IPS-NIHi7 (cell line): ENCODE data around the gene FILIP1L.

Experiments
- DNase-seq: peaks from one replicate; pipeline ENCODE4 v3.0.0; 2012; ENCODE audit warnings: mixed read lengths; ENCODE audit errors: extremely low spot score

The FILIP1L gene

DNA sequence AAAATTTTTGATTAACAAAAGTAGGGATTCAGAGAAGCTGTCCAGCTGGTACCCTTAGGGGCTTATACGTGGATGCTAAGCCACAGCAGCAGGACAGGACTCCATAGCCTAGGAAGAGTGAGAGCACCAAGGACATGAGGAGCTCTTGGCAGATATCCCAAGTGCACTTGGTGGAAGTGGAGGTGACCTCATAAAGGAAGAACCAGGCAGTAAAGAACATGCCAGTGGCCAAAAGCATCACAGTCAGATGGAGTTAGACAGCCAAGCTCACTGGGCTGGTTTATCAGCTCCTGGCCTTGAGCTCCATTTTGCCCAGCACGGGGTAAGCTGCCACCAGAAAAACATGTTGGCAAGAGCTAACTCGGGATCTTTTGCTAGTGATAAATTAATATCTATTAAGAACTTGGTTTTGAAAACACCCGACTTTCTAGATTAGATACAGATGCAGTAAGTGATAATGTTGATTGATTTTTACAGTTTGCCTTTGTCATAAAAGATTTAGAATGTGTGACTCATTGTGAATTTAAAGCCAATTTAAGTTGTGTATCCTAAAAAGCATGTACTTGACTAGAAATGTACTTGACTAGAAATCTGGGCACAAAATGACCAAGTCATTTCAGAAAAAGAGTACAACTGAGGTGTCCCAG, 188.6 kb downstream of the FILIP1L start:
- no peak for DNase-seq

DNA sequence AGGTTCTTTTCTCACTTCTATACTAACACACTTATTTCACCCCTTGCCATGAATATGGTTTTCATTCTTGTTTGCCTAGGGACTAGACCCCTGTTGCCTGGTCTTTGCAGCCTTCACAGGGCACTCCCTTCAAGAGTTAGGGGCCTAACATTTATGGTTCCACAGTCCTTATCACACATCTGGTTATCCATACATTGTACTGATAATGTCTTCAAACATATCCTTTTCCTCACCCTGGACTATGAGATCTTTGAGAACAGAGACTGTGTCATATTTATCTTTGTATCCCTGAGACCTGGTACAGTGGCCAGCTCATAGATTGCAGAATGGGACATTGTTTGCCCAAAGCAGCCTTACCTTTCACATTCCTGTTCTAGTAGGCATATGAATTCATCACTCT, 190.4 kb downstream of the FILIP1L start:
- no peak for DNase-seq

DNA sequence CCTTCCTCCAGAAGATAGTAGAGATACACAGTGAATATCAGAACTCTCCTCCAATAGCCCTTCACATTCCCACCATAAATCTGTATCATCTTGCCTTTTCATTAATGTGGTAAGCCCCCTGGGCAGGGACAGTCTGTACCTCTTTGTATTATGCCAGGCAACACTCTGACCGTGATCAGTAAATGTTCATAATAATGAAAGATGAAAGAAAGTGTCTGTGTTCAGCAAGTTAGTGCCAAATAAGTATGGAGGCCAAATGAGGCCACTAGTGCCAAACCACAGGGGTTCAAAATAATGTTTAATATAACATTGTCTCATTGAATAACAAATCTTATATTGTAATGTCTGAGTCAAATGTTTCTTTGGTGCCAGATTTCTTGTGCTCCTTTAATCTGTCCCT, 192.3 kb downstream of the FILIP1L start:
- DNase-seq, result no peak

DNA sequence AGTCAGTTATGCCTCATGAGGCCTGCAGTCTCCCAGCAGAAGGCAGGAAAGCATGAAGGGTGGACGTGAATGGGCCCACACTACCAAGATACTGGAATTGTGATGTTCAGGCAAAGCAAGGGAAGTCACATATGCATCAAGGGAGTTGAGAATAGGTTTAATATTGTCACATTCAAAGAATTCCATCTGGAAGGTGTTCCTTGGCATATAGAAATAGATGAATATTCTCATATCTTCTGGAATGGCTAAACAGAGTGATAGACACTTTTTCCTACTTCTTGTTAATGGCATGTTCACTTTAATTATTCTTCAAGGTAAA, 193.0 kb downstream of the FILIP1L start:
- DNase-seq, result no peak

DNA sequence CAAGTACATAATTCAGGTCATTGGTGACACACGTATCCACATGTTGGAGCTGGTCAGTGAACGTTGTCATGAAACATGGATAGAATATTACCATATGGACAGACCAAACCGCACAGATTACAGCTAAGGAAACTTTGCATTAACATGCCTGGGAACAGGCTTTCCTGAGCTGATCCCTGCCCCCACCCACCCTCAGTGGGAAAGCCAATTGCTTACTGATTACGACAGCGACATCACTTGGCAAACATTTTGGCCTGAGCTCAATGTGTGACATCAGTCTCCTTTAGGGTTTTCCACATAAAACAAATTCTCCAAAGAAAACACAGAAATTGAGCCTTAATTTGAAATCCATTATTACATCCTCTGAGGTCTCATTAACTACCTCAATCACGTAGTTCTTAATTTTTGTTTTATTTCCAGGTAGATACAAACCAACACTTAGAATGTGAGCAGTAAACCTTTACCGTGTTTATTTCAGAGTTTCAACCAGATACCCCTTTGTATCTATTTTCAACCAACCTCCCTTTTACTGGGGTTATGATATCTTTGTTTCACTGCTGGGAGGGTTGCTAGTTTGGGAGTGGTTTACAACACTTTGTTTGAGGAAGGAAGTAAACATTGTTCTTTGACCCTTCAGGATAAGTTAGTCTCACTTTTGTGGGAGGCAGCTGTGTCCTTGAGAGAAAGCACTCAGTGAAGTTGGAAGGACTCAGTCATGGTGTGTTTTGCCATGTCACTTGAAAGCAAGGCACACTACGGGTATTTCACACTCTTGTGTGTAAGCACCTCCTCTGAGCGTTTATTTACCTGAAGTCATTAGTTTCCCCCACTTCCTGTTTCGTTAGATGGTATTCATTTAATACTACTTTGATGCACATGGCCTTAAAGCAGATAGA, 193.6 kb downstream of the FILIP1L start:
- peak; percentile 52 for DNase-seq

DNA sequence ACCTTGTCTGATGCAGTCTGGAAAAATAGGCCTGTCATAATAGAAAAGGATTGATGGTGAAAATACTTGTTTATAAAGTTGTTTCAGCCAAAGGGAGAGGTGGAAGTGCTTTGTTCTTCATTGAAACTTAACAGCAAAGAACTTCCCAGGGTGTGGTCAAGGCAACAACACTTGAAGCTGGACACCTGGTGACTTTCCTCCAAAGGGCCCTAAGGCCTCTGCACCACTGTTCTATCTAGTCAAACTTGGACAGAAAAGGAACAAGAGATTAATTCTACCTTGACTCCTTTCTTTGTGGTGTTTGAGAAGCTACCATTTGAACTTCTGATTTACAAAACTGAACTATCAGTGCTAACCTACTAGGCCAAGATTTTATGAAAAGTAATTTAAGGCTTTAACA, 194.6 kb downstream of the FILIP1L start:
- DNase-seq, result no peak

DNA sequence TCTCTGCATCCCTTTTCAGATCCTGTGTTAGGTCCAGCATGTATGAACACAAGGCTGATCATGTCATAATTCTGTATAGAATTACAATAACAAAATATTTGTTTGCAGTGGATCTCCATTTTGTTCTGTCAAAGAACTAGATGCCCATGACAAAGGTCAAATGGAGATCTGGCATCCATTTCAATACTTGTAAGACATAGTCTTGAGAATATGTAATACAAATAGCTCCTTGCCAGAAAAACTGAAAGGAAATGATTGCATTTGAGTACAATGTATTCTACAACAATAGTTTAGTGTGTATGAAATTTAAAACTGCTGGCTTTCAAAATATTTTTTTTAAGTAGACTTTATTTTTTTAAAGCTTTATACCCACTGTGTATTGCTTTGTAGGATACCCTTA, 195.6 kb downstream of the FILIP1L start:
- no peak for DNase-seq

DNA sequence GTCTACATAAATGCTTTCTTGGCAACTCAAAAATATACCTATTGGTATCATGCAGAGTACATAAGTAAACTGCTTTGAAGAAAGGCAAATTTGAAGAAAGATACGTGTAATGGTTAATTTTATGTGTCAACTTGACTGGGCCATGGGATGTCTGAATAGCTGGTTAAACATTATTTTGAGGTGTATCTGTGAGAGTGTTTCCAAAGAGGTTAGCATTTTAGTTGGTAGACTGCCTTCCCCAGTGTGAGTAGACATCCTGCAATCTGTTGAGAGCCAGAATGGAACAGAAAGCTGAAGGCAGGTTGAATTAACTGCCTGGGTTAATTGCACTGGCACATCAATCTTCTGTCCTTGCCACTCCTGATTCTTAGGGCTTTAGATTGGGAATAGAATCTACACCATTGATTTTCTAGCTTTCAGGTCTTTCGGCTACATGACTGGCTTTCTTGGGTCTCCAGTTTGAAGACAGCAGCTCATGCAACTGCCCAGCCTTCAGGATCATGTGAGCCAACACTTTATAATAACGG, 198.3 kb downstream of the FILIP1L start:
- no peak for DNase-seq

DNA sequence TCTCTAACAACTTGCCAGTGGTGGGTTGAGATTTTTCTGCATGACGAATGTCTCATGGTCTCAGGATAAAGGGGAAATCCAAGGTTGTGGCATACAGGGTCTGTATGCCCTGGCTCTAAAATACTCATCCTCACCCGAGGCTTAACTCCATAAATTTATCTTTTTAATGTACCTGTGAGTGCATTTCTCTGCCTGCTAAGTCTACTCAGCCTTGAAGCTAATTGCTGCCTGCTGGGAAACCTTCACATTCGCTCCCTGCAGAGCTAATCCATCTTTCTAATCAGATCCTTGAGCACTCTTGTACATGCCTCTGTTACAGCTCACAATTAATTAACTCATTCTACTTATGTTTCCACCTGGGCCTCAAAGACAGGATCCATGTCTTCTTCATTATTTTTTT, 202.9 kb downstream of the FILIP1L start:
- no peak for DNase-seq

DNA sequence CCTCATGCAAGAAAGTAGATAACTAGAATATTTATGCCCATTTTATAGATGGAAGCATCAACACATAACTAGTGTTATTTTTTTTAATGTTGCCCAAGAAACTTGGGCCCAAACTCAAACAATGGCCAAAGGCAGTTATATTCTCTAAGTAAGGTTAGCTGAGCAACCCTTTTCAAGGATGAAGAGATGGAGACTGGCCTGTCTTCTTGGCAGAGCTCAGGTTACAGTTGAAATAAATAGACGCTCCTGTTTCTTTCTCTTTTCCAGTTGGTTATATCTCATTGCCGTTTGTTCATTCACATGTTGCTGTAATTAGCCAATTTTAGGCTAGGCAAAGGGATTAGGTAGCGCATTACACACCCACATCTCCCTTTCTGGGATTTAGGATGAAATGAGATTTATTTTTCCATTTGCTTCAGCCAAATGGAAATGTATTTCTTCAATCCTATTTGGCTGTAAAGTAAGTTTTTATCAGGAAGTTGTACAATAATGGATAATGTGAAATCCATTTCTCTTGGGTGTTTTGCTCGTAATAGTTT, 203.5 kb downstream of the FILIP1L start:
- DNase-seq, result no peak

DNA sequence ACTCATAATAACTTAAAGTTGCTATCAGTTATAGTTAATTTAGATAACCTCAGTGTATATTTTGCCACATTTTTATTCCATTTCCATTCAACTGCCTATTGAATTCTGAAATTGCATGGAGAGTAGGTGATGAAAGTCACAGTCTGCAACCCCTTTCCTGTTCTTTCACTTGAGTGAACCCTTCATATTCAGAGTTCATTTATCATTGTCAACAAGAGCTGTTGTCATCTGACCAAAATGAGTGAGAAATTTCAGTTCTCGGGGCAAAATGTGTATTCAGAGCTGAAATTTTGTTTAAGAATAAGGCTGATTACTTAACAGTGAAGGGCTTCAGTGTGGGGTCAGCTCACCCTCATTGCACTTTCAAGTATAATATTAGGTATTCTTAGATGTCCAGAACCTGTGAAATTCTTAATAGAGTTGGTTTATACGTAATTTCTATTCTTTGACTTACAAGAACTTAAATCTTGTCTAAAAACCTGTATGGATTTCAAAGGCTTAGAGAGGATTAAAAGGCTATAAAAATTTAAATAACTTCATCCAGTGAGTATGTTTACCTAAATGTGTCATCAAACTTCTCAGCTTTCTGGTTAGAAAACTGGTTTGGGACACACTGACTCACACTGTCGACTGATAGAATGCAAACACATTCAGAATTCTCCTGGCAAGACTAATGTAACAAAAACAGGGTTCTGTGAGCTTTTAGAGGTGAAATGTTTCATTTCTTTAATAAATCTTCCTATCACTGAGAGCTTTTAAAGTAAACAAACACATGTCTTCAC, 204.4 kb downstream of the FILIP1L start:
- DNase-seq, result no peak

DNA sequence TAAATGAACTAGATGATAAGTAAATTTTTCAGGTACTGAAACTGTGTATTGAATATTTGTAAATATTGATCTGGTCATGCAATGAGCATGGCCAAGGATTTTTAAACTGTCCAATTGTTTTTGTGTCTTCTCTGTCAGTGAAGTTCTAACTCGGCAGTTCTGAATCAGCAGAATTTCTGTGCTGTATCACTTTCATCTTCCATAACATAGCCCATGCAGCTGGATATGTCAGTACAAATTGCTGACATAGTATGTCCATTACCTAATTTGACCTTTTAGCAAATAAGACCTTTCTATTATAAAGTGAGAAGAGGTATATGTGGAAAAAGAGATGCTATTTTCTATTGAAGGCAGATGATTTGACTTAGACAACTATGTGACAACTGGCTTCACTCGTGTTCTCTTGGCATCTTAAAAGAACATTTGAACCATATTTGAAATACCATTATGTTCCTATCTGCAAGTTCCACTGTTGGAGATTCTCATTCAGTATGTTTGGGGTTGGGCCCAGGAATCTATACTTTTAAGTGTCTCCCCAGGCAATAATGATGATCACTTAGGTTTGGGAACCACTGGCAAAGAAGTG, 206.2 kb downstream of the FILIP1L start:
- DNase-seq, result no peak

DNA sequence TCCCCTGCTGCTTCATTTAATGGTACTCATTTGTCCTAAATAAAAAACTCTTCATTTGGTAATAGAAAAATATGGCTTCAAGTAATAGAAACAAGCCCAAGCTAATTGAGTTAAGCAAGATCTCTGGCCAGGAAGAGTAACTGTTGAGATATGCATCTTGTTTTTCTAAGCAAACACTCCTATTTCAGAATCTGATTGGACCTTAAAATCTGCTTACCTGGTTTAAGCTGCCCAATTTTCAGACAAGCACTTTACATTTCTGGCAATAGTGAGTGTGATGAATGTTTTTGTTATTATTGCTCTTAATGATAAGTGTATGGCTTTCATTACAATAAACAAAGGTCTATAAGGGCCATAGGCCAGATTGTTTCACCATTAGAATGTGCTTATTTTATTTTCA, 210.4 kb downstream of the FILIP1L start:
- DNase-seq, result no peak

DNA sequence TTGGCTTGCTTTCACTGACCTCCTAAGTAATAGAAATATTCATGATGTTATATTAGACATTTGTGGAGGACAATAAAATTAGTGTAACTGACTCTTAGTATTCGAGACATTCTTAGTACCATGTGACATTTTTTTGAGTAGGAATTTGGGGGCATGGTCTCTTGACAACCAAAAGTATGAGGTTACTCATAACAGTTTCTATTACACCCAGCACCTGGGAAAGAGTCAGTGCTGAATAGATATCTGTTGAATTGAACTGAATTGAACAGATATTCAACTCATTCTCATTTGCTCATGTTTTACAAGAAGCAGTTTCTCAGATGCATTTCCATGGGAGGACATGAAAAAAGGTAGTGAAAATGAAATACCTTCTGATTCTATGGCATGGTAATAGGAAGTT, 212.2 kb downstream of the FILIP1L start:
- no peak for DNase-seq

DNA sequence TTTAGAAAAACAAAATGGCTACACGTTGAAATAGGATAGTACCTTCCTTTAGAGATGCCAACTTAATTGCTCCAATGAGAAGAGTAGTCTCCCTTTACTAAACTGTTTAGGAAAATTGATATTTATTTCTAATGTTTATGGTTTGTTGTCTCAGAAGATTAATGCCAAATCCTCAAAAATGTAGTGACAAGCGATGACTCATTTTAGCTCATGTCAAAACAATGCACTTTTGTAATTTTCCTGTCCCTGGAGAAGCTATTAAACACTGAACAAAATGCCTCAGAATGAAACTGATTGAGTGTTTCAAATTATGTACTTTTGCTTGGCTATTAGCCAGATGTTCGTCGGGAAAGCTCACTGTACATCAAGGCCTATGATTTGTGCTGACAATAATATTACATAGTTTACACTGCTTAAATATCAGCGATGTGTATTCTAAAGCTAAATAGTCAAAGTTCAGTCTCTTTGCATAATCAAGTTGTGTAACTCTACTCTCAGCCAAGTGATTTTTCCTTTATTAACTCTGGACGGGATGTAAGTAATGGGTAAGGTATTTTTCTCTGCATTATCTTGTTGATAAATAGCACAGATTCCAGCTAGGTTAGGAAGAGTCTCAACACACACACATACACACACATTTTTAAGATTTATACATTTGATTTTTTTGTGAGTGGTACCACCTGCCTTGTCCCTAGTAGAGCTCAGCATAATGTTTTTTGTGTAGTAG, 212.9 kb downstream of the FILIP1L start:
- DNase-seq, result no peak

DNA sequence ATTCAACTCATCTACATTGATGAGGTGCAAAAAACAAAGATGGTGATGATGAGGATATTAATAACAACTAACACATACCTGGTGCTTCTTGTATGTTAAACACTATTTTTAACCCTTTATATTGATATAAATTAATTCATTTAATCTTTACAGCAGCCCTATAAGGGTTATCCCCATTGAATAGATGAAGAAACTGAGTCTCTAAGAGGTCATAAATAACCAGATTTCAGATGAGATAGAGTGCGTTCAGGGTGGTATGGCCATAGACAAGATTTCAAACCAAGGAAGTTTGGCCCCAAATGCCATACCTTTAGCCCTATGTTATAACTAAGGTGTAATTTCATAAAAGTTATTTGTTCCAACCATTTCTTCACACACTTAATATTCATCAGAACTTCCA, 214.1 kb downstream of the FILIP1L start:
- DNase-seq, result no peak

DNA sequence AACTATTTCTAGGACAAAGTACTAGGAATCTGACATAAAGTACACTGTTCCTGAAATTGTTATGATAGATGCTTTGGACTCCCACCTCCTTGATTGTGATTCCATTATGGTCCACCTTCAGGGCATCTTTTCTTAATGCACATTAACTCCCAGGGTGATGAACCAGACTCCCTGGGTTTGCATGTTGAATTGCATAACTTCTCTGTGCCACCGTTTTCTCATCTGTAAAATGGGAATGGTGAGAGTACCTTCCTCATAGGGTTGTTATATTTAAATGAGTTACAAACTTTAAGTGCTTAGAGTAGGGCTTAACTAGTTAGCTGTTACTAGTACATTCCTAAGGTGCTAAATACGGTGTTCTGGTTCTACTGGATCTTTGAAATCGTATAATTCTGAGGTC, 214.7 kb downstream of the FILIP1L start:
- DNase-seq, result no peak

DNA sequence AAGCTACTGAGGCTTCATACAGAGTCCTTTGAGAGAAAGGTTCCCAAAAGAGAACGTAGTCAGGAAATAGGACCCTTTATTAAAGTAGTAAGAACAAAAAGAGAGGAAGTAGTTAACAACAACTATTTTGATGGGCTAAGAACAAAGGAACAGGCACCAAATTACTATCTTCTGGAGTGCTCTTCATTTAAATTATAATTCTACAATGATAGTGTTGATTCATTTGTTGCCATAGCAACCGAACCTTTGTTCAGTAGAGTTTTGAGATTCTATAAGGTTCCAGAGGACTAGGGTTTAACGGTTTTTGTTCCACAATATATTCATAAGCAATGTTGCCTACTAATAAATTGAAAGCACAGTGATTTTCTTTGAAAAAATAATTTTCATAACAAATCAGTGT, 217.8 kb downstream of the FILIP1L start:
- no peak for DNase-seq

DNA sequence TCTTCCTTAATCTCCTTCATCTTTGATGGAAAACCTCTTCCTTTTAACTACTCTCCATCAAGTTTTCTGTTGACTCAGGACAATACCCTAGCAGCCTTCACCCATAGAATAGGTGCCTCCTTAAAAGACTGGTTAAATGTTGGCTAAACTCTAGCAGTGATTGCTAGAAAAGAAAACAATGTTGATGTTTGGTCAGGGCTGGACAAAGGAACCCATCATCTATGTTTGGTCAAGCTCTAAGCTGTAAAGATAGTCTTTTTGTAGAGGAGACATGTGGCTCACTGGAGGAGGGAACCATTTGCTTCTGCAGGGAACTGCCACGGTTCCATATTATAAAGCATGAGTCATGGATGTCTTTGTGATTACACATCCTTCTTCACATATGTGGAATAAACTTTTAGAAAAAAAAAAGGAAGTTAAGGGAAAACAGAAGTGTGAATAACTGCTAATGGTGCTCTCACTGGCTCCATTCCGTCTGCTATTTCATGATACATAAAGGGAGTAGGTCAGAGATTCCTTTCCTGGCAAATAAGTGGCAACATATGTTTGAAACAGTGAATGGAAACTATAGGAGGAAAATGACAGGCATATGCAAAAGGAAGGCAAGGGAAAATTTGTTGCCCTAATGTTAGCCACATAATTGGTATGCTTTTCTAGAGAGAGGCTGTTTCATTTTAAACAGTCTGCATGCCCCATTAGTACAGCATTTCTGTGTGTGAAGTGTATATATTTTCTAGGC, 218.4 kb downstream of the FILIP1L start:
- DNase-seq, result no peak

DNA sequence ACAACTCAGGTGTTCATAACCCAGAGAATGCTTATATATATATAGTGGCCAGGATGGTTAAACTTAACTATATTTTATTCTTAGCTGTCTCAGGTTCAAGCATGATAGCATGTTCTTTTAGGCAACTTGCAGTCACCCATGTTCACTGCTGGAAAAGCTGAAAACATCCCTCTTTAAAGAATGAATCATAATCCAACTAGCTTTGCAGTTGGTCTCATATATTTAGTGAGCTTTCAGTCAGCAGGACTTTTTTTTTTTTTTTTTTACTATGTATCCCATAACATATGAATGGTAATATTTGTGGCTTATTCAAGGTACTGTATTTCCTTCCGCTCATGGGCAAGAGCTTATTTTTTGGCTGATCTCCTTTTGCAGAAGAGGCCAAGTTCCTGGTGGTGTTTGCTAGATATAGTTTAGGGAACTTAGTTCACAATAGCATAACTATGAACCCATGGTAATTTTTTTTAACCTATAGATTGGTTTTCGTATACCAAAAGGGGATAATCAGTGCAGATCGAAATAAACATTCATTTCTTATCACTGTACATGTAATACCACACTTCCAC, 219.1 kb downstream of the FILIP1L start:
- no peak for DNase-seq
